GM12801 (cell line): Measurements from ENCODE around the gene ATP2C1.

ENCODE experiments used
- CTCF ChIP-seq: IDR thresholded peaks from one replicate; pipeline ENCODE4 v1.5.1; 2011; ENCODE audit warnings: control low read depth; ENCODE audit not compliant: insufficient read length; ENCODE audit errors: extremely low read depth

The ATP2C1 gene

GRCh38 chr3:130969621-130970020 is 75.7 kb downstream of the ATP2C1 start:
- TF ChIP-seq CTCF: no peak

GRCh38 chr3:130971208-130971607 is 77.3 kb downstream of the ATP2C1 start:
- no peak for TF ChIP-seq CTCF

GRCh38 chr3:130973406-130973805 is 79.5 kb downstream of the ATP2C1 start:
- no peak for TF ChIP-seq CTCF

GRCh38 chr3:130974201-130974600 is 80.3 kb downstream of the ATP2C1 start:
- TF ChIP-seq CTCF: no peak

GRCh38 chr3:130975251-130975650 is 81.4 kb downstream of the ATP2C1 start:
- no peak for TF ChIP-seq CTCF

- no peak for TF ChIP-seq CTCF
These were observed 82.8 kb downstream of the ATP2C1 start for GRCh38 chr3:130976706-130977105.

GRCh38 chr3:130979117-130979516 is 85.2 kb downstream of the ATP2C1 start:
- TF ChIP-seq CTCF: no peak

- no peak for TF ChIP-seq CTCF
These were observed 87.6 kb downstream of the ATP2C1 start for GRCh38 chr3:130981469-130981868.
